CD4-positive, alpha-beta T cell (primary cell): ENCODE data around the gene TMEM19. TPM values are rescaled to one million over a fixed set of nuclear protein-coding genes. Genes with fewer than 3 reads are reported as not detected.

Source experiments
- ATAC-seq: fragments of 200-7000 bp; cut with Tn5 transposase; one replicate; pipeline ENCODE4 v1.10.0; 2022; ENCODE audit warnings: mild to moderate bottlenecking; ENCODE audit not compliant: poor library complexity
- CTCF ChIA-PET: fragments of 350-600 bp; sonication (Branson Sonifier 250); formaldehyde crosslinking; loops from one replicate; lab custom pipeline; 2021; ENCODE audit warnings: antibody characterized with exemption, inconsistent platforms; lab: Charles Lee
- POLR2A ChIA-PET: fragments of 350-600 bp; sonication (Branson Sonifier 250); formaldehyde crosslinking; loops from one replicate; lab custom pipeline; 2021; ENCODE audit warnings: antibody characterized with exemption, inconsistent platforms; lab: Charles Lee
- DNase-seq, 14 experiments: peaks; one replicate each; pipeline ENCODE4 v3.0.0-alpha.2; 2013 to 2020; ENCODE audit warnings: mixed read lengths in 2 of 14
- H3K27ac ChIP-seq, 2 donors: one replicate each; pipeline versions ENCODE4 v1.5.1 to v1.7.0; 2013; ENCODE audit warnings: low read length in 2 of 2, low read depth in 1 of 2, mild to moderate bottlenecking in 1 of 2
- H3K27me3 ChIP-seq, 2 experiments: 1 replicate in 1 of 2; 2 replicates in 1 of 2; pipeline versions ENCODE4 v1.6.1 to v1.7.0; 2013; ENCODE audit warnings: low read length in 2 of 2, control low read depth in 1 of 2, mild to moderate bottlenecking in 1 of 2, moderate library complexity in 1 of 2; ENCODE audit not compliant: insufficient read depth in 2 of 2, control insufficient read depth in 1 of 2
- H3K36me3 ChIP-seq: one replicate; pipeline ENCODE4 v1.6.1; 2013; ENCODE audit warnings: low read length, control low read depth; ENCODE audit not compliant: insufficient read depth
- H3K4me1 ChIP-seq: one replicate; pipeline ENCODE4 v1.6.1; 2013; ENCODE audit warnings: low read length, control low read depth; ENCODE audit not compliant: insufficient read depth
- H3K4me3 ChIP-seq: one replicate; pipeline ENCODE4 v1.5.1; 2013; ENCODE audit warnings: mild to moderate bottlenecking, low read length, moderate library complexity
- H3K9me3 ChIP-seq, 2 experiments: 1 replicate in 1 of 2; 2 replicates in 1 of 2; pipeline versions ENCODE4 v1.6.1 to v1.7.0; 2013; ENCODE audit warnings: low read length in 2 of 2, mild to moderate bottlenecking in 2 of 2, control low read depth in 1 of 2, moderate library complexity in 1 of 2; ENCODE audit not compliant: control insufficient read depth in 1 of 2, insufficient read depth in 1 of 2
- H3K27ac Mint-ChIP-seq: one replicate; pipeline ENCODE4 v1.8.0; 2020; ENCODE audit warnings: mixed read lengths
- H3K27me3 Mint-ChIP-seq: one replicate; pipeline ENCODE4 v1.8.0; 2021; ENCODE audit warnings: mixed read lengths
- H3K36me3 Mint-ChIP-seq: one replicate; pipeline ENCODE4 v1.8.0; 2021; ENCODE audit warnings: low read depth, mixed read lengths
- H3K4me1 Mint-ChIP-seq: one replicate; pipeline ENCODE4 v1.8.0; 2021; ENCODE audit warnings: low read depth, mixed read lengths
- H3K4me3 Mint-ChIP-seq: one replicate; pipeline ENCODE4 v1.8.0; 2020; ENCODE audit warnings: mild to moderate bottlenecking, mixed read lengths
- H3K9me3 Mint-ChIP-seq: one replicate; pipeline ENCODE4 v1.8.0; 2020; ENCODE audit warnings: mixed read lengths
- intact Hi-C, 2 experiments: fragments of 100-400 bp; cut with DNase I in 1 of 2; cut with micrococcal nuclease in 1 of 2; formaldehyde crosslinking; loops; one replicate each; pipeline versions ENCODE4 v1.15.1 to v1.9.0; 2023 to 2025; cut with DNase I, micrococcal nuclease
- total RNA-seq, 174 experiments: library from RNA in 2 of 174; stranded (reverse) in 2 of 174; gene quantifications; one replicate each; pipeline ENCODE4 v1.2.3 and lab custom pipeline; 2021 to 2026
- TF ChIP-seq, protein P1 (sequence below): fragments of 200-600 bp; IDR thresholded peaks from one replicate; pipeline ENCODE4 v1.8.0; 2022; ENCODE audit warnings: antibody characterized with exemption, mild to moderate bottlenecking

The TMEM19 gene
- total RNA-seq, 2 experiments from 2014 or later = 8.9 to 11.6 TPM

DNA sequence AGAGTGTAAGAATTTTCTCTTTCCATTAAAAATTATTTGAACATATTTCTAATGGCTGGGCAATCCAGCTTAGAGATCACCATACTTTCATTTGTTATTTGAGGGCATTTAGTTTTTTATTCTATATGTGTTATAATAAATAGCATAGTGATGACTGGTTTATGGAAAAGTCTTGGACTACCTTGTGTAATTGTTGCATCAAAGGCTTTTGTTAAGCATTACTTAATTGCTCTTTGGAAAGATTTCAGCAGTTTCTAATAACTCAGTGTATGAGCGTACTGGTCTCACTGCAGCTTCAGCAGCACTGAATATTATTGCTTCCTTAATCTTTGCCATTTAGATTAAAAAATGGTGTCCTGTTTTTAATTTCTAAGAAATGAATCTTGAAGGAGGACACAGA lies 22.8 kb downstream of the TMEM19 start:
- Histone ChIP-seq H3K4me1 (peaks cover 8% of the 10 kb centered on the region), H3K27ac (no peak overlapping the region), H3K27me3 (no peaks in the 10 kb centered on the region), H3K36me3 (peaks cover 2% of the 10 kb centered on the region), H3K4me3 (no peak overlapping the region), H3K9me3 (peaks cover 4 to 6% of the 10 kb centered on the region in 2 experiments)
- POLR2A ChIA-PET = interaction anchor here (1.3 to 1.5 kb wide), 2 partner anchors 23 to 46 kb away, joined by 5 read pairs; partner anchors contain the start of genes TMEM19 and ZFC3H1
- Mint-ChIP-seq H3K9me3 (peaks cover 16% of the 10 kb centered on the region), H3K36me3 (peaks cover 33% of the 10 kb centered on the region), H3K27me3 (no peaks in the 10 kb centered on the region), H3K4me3 (no peak overlapping the region), H3K4me1 (peaks cover 6% of the 10 kb centered on the region), H3K27ac (no peak overlapping the region)
- DNase-seq (no peak), ATAC-seq (no peak)
- CTCF ChIA-PET = no interaction called here
- intact Hi-C loops = no loop called here
- TF ChIP-seq, protein P1, sequence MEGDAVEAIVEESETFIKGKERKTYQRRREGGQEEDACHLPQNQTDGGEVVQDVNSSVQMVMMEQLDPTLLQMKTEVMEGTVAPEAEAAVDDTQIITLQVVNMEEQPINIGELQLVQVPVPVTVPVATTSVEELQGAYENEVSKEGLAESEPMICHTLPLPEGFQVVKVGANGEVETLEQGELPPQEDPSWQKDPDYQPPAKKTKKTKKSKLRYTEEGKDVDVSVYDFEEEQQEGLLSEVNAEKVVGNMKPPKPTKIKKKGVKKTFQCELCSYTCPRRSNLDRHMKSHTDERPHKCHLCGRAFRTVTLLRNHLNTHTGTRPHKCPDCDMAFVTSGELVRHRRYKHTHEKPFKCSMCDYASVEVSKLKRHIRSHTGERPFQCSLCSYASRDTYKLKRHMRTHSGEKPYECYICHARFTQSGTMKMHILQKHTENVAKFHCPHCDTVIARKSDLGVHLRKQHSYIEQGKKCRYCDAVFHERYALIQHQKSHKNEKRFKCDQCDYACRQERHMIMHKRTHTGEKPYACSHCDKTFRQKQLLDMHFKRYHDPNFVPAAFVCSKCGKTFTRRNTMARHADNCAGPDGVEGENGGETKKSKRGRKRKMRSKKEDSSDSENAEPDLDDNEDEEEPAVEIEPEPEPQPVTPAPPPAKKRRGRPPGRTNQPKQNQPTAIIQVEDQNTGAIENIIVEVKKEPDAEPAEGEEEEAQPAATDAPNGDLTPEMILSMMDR = no peak

DNA sequence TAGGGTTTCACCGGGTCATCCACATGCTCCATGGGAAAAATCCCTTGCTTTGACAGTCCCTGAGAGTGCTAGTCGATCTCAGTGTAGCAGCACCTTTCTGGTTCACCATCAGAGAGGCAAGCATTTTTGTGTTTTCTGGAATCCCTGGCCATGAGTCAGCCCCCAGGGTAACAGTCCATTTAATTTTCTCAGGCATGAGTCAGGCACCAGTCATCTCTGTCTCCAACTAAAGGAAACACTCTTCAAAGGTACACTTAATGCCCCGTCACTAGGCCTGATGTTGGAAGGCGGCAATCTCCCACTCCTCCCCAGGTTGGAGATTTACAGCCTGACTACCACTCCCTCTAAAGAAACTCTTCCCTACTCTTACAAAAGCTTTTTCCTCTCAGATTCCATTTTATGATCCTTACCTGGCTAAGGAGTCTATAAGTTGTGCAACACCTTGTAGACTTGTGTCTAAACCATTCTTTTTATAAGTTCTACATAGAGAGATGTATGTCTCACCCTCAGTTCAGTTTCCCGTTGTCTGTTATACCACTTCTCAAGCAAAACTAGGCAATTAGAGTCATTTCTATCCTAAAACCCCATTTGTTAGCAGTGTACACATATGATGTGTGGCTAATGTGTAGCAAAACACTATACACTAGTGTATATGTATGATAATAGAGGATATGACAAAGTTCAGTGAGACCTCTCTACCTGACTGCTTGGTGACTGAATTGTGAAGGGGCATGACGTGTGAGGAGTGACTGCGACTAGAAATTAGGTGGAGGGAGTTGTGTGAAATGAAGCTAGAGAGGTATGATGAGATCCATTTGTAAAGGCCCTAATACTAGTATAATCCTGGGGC lies 24.6 kb downstream of the TMEM19 start:
- TF ChIP-seq, protein P1 = no peak
- Histone ChIP-seq H3K9me3 (peaks cover 18% of the 10 kb centered on the region in 2 experiments), H3K4me1 (peaks cover 8% of the 10 kb centered on the region), H3K36me3 (peaks cover 2% of the 10 kb centered on the region), H3K27ac (no peak overlapping the region), H3K4me3 (no peak overlapping the region), H3K27me3 (no peaks in the 10 kb centered on the region)
- no peak overlapping the region for H3K4me3 Mint-ChIP-seq
- no peak overlapping the region for H3K27ac Mint-ChIP-seq
- intact Hi-C loops = no loop called here
- DNase-seq = no peak
- peaks cover 18% of the 10 kb centered on the region for H3K9me3 Mint-ChIP-seq
- CTCF ChIA-PET = no interaction called here
- peaks cover 6% of the 10 kb centered on the region for H3K4me1 Mint-ChIP-seq
- H3K27me3 Mint-ChIP-seq = no peaks in the 10 kb centered on the region
- peaks cover 24% of the 10 kb centered on the region for H3K36me3 Mint-ChIP-seq
- ATAC-seq = no peak
- POLR2A ChIA-PET = no interaction called here

DNA sequence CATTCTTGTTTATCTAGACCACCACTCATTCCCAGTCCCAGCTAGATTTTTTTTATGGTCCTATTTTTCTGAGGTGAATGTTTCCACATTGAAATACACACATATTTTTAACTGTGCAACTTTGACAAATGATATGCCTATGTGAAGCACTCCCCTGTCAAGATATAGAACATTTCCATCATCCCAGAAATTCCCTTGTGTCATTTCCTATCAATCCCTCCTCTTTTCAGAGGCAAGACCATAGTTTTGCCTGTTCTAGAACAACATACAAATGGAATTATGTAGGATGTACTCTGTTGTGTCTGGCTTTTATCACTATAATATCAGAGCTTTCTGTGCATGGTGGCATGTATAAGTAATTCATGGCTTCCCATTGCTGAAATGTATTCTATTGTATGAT lies 32.7 kb downstream of the TMEM19 start:
- no peaks in the 10 kb centered on the region for H3K36me3 Mint-ChIP-seq
- Histone ChIP-seq H3K27me3 (no peaks in the 10 kb centered on the region), H3K4me1 (no peaks in the 10 kb centered on the region), H3K27ac (no peak overlapping the region), H3K9me3 (peaks cover 14 to 17% of the 10 kb centered on the region in 2 experiments), H3K4me3 (no peak overlapping the region), H3K36me3 (no peaks in the 10 kb centered on the region)
- CTCF ChIA-PET = no interaction called here
- no peak for ATAC-seq
- TF ChIP-seq, protein P1 = no peak
- POLR2A ChIA-PET = no interaction called here
- no peak for DNase-seq
- H3K27me3 Mint-ChIP-seq = no peaks in the 10 kb centered on the region
- H3K4me3 Mint-ChIP-seq = no peak overlapping the region
- peaks cover 7% of the 10 kb centered on the region for H3K9me3 Mint-ChIP-seq
- no peak overlapping the region for H3K27ac Mint-ChIP-seq
- H3K4me1 Mint-ChIP-seq = no peaks in the 10 kb centered on the region
- intact Hi-C loops = no loop called here
